ENCODE measurements around the gene MRPS22. TPM values are rescaled to one million over a fixed set of nuclear protein-coding genes. Genes with fewer than 3 reads are reported as not detected.

Gene MRPS22
- total and polyA plus RNA-seq, 2 experiments from 2014 or later = 63.4 to 89.2 TPM

GRCh38 chr3:139358841-139359562 lies 15.2 kb downstream of the MRPS22 start:
- Histone ChIP-seq H3K27ac (no peak overlapping the region), H3K9me3 (ENCODE audit: low read depth) (no peaks in the 10 kb centered on the region), H3K27me3 (no peaks in the 10 kb centered on the region), H3K4me3 (no peak overlapping the region), H3K4me1 (ENCODE audit: low read depth) (no peaks in the 10 kb centered on the region), H3K36me3 (peaks cover 97% of the 10 kb centered on the region)
- no peak for DNase-seq (ENCODE audit: low read depth in 1 of 2, low spot score in 1 of 2)
- no peak for TF ChIP-seq CTCF (IDR thresholded peaks at IDR 0.05; ENCODE audit: low read depth, low read length)

GRCh38 chr3:139361276-139361675 lies 17.5 kb downstream of the MRPS22 start:
- peaks cover 98% of the 10 kb centered on the region for H3K36me3 ChIP-seq
- H3K27me3 ChIP-seq = no peaks in the 10 kb centered on the region
- H3K4me3 ChIP-seq = no peak overlapping the region
- TF ChIP-seq CTCF (IDR thresholded peaks at IDR 0.05; ENCODE audit: low read depth, low read length) = no peak
- H3K27ac ChIP-seq = no peak overlapping the region
- no peaks in the 10 kb centered on the region for H3K9me3 ChIP-seq (ENCODE audit: low read depth)
- no peak for DNase-seq (ENCODE audit: low read depth in 1 of 2, low spot score in 1 of 2)
- H3K4me1 ChIP-seq (ENCODE audit: low read depth) = no peaks in the 10 kb centered on the region

- TF ChIP-seq CTCF (IDR thresholded peaks at IDR 0.05; ENCODE audit: low read depth, low read length) = no peak
- Histone ChIP-seq H3K27me3 (no peaks in the 10 kb centered on the region), H3K4me1 (ENCODE audit: low read depth) (no peaks in the 10 kb centered on the region), H3K4me3 (no peak overlapping the region), H3K9me3 (ENCODE audit: low read depth) (no peaks in the 10 kb centered on the region), H3K27ac (peak overlapping the region; percentile 25), H3K36me3 (peaks cover 98% of the 10 kb centered on the region)
- no peak for DNase-seq (ENCODE audit: low read depth in 1 of 2, low spot score in 1 of 2)
These were observed 20.7 kb downstream of the MRPS22 start for GRCh38 chr3:139364549-139364948.

- H3K36me3 ChIP-seq = peaks cover 94% of the 10 kb centered on the region
- no peak for TF ChIP-seq CTCF (IDR thresholded peaks at IDR 0.05; ENCODE audit: low read depth, low read length)
These were observed 30.3 kb downstream of the MRPS22 start for GRCh38 chr3:139374099-139374498.

GRCh38 chr3:139377378-139377777 lies 33.6 kb downstream of the MRPS22 start:
- no peak for TF ChIP-seq CTCF (IDR thresholded peaks at IDR 0.05; ENCODE audit: low read depth, low read length)
- Histone ChIP-seq H3K4me1 (ENCODE audit: low read depth) (no peaks in the 10 kb centered on the region), H3K4me3 (no peak overlapping the region), H3K27ac (no peak overlapping the region), H3K36me3 (peaks cover 79% of the 10 kb centered on the region), H3K9me3 (ENCODE audit: low read depth) (no peaks in the 10 kb centered on the region), H3K27me3 (no peaks in the 10 kb centered on the region)
- DNase-seq (ENCODE audit: low read depth in 1 of 2, low spot score in 1 of 2) = no peak

More at GRCh38 chr3:139374099-139374498, 30.3 kb downstream of the MRPS22 start:
- no peaks in the 10 kb centered on the region for H3K27me3 ChIP-seq
- no peaks in the 10 kb centered on the region for H3K4me1 ChIP-seq (ENCODE audit: low read depth)
- no peak overlapping the region for H3K4me3 ChIP-seq
- H3K27ac ChIP-seq = no peak overlapping the region
- H3K9me3 ChIP-seq (ENCODE audit: low read depth) = no peaks in the 10 kb centered on the region
- DNase-seq (ENCODE audit: low read depth in 1 of 2, low spot score in 1 of 2) = no peak
